HepG2 (cell line): ENCODE data around the gene KRTDAP. TPM values are rescaled to one million over a fixed set of nuclear protein-coding genes. Genes with fewer than 3 reads are reported as not detected.
A peak's percentile ranks its signal among the peaks of the same experiment; 100 is the strongest.

Experiments used
- ATAC-seq: fragments of 200-7000 bp; cut with Tn5 transposase; 3 replicates; pipeline ENCODE4 v1.9.1; 2020; ENCODE audit warnings: mild to moderate bottlenecking, moderate library complexity
- Bru-seq: library from RNA; stranded (reverse); fragments of 400-500 nt; gene quantifications from one replicate; lab custom pipeline; 2021; lab: Mats Ljungman, UMichigan
- BruChase-seq, 2 experiments: library from RNA; stranded (reverse); fragments of 400-500 nt; gene quantifications; one replicate each; lab custom pipeline; 2021; lab: Mats Ljungman, UMichigan
- BruUV-seq: library from RNA; stranded (reverse); fragments of 400-500 nt; replicated peaks from 2 replicates; lab custom pipeline; 2021; lab: Mats Ljungman, UMichigan
- CTCF ChIA-PET: fragments of 300-600 bp; formaldehyde crosslinking; extraction: SDS; loops from one replicate; lab custom pipeline; 2021; ENCODE audit warnings: low total read pairs, inconsistent platforms, low intra/inter-chr PET ratio; lab: Yijun Ruan, JAX
- POLR2A ChIA-PET: fragments of 350-600 bp; sonication (Branson Sonifier 250); formaldehyde crosslinking; loops from one replicate; lab custom pipeline; 2020; ENCODE audit warnings: antibody characterized with exemption, inconsistent platforms; lab: Yijun Ruan, JAX
- DNase-seq: peaks from one replicate; pipeline ENCODE4 v3.0.0-alpha.2; 2015; ENCODE audit warnings: low spot score
- FAIRE-seq: peaks from 3 replicates; lab custom pipeline; 2011; peaks lifted over from hg19 to GRCh38; lab: Jason Lieb, UNC
- H2AFZ ChIP-seq: one replicate; pipeline ENCODE4 v1.6.1; 2011; ENCODE audit warnings: low read length, inconsistent platforms
- H3K27ac ChIP-seq: fragments of 300-600 bp; 3 replicates; pipeline ENCODE4 v1.8.0; 2011; ENCODE audit warnings: mixed run types, mild to moderate bottlenecking, mixed read lengths, low read length, inconsistent platforms; ENCODE audit not compliant: insufficient read depth; ENCODE audit errors: extremely low read length
- H3K27me3 ChIP-seq, 2 experiments: fragments of 200-600 bp in 1 of 2; 2 replicates in 1 of 2; 3 replicates in 1 of 2; pipeline versions ENCODE4 v1.6.0 to v1.8.0; 2011; ENCODE audit warnings: low read length in 2 of 2, mild to moderate bottlenecking in 2 of 2, moderate library complexity in 2 of 2, inconsistent platforms in 1 of 2; ENCODE audit not compliant: insufficient read depth in 2 of 2, control insufficient read depth in 1 of 2
- H3K36me3 ChIP-seq, 2 experiments: fragments of 200-600 bp in 1 of 2; replicated peaks in 1 of 2; 2 replicates in 1 of 2; 3 replicates in 1 of 2; pipeline versions ENCODE4 v1.5.1 to v1.8.0; 2011; ENCODE audit warnings: low read length in 2 of 2, inconsistent platforms in 1 of 2; ENCODE audit not compliant: insufficient read depth in 2 of 2, control insufficient read depth in 1 of 2
- H3K4me1 ChIP-seq: 2 replicates; pipeline ENCODE4 v1.5.1; 2012; ENCODE audit warnings: low read length, inconsistent platforms; ENCODE audit not compliant: insufficient read depth
- H3K4me2 ChIP-seq: 2 replicates; pipeline ENCODE4 v1.6.0; 2011; ENCODE audit warnings: low read depth, low read length, inconsistent platforms
- H3K4me3 ChIP-seq, 3 experiments: fragments of 200-600 bp in 1 of 3; sonication (generic), shearing (Covaris generic) in 1 of 3; replicated peaks in 1 of 3; 2 replicates each; pipeline ENCODE4 v1.5.1; 2011 to 2016; ENCODE audit warnings: low read length in 3 of 3, inconsistent platforms in 2 of 3, low read depth in 2 of 3, mild to moderate bottlenecking in 2 of 3, control low read depth in 1 of 3, mixed read lengths in 1 of 3; ENCODE audit not compliant: insufficient read depth in 1 of 3
- H3K79me2 ChIP-seq: one replicate; pipeline ENCODE4 v1.6.1; 2011; ENCODE audit warnings: low read length, inconsistent platforms; ENCODE audit not compliant: insufficient read depth
- H3K9ac ChIP-seq: 2 replicates; pipeline ENCODE4 v1.6.0; 2011; ENCODE audit warnings: mild to moderate bottlenecking, low read depth, low read length, inconsistent platforms; ENCODE audit not compliant: insufficient read depth
- H3K9me3 ChIP-seq: 2 replicates; pipeline ENCODE4 v1.5.1; 2012; ENCODE audit warnings: mild to moderate bottlenecking, low read length
- H4K20me1 ChIP-seq: 2 replicates; pipeline ENCODE4 v1.6.0; 2011; ENCODE audit warnings: inconsistent platforms, mild to moderate bottlenecking, low read length, moderate library complexity; ENCODE audit not compliant: insufficient read depth
- CBX1 ChIP-seq: IDR thresholded peaks from one replicate; pipeline ENCODE4 v1.6.1; 2016; ENCODE audit warnings: antibody characterized with exemption, low read depth
- CBX5 ChIP-seq: sonication (generic); formaldehyde crosslinking; IDR thresholded peaks from 2 replicates; pipeline ENCODE4 v1.4.0; 2020; ENCODE audit warnings: missing genetic modification reagents, borderline replicate concordance
- MIER3 ChIP-seq: IDR thresholded peaks from 2 replicates; pipeline ENCODE4 v1.6.1; 2016; ENCODE audit warnings: missing compliant biosample characterization, borderline replicate concordance
- PHB2 ChIP-seq: fragments of 450-650 bp; IDR thresholded peaks from 2 replicates; pipeline ENCODE4 v1.6.1; 2018; ENCODE audit not compliant: partially characterized antibody
- PTBP1 ChIP-seq: fragments of 200-400 bp; formaldehyde crosslinking; IDR thresholded peaks from 2 replicates; pipeline ENCODE4 v1.6.1; 2018; ENCODE audit warnings: low read length, low read depth; ENCODE audit not compliant: poor library complexity, severe bottlenecking
- RAD21 ChIP-seq: fragments of 450-650 bp; formaldehyde crosslinking; IDR thresholded peaks from 2 replicates; pipeline ENCODE4 v1.5.0; 2020; ENCODE audit warnings: mild to moderate bottlenecking
- SNRNP70 ChIP-seq: fragments of 200-400 bp; formaldehyde crosslinking; IDR thresholded peaks from 2 replicates; pipeline ENCODE4 v1.6.1; 2017; ENCODE audit warnings: mild to moderate bottlenecking, low read depth, low read length, moderate library complexity
- ZNF274 ChIP-seq: sonication (generic); formaldehyde crosslinking; IDR thresholded peaks from 2 replicates; pipeline ENCODE4 v1.5.1; 2020; ENCODE audit warnings: mild to moderate bottlenecking, missing genetic modification reagents
- ZNF567 ChIP-seq: sonication (generic); formaldehyde crosslinking; IDR thresholded peaks from 2 replicates; pipeline ENCODE4 v1.8.1; 2023; ENCODE audit warnings: mild to moderate bottlenecking, missing genetic modification reagents, borderline replicate concordance
- ZNF891 ChIP-seq: sonication (generic); formaldehyde crosslinking; IDR thresholded peaks from 2 replicates; pipeline ENCODE4 v1.5.0; 2020; ENCODE audit warnings: mild to moderate bottlenecking, missing genetic modification reagents
- ZZZ3 ChIP-seq: sonication (generic); formaldehyde crosslinking; IDR thresholded peaks from 2 replicates; pipeline ENCODE4 v1.4.0; 2020; ENCODE audit warnings: missing genetic modification reagents, mild to moderate bottlenecking, borderline replicate concordance
- WGBS: methylation state at CpG from one replicate; pipeline ENCODE4 v1.1.6; 2017; ENCODE audit warnings: low lambda C conversion rate; 5-methylcytosine and 5-hydroxymethylcytosine counted together
- in situ Hi-C: cut with HindIII; loops from 2 replicates; pipeline ENCODE4 v1.10.0; 2017; ENCODE audit warnings: low pct_unique_long_range_greater_than_20kb; ENCODE audit not compliant: extremely low pct_ligation_motif_present
- intact Hi-C: fragments of 100-400 bp; cut with micrococcal nuclease; formaldehyde crosslinking; loops from one replicate; pipeline ENCODE4 v1.10.0; 2022; ENCODE audit not compliant: unreplicated experiment
- long read RNA-seq, 2 experiments: library from RNA in 1 of 2; library from polyadenylated mRNA in 1 of 2; stranded (forward) in 1 of 2; unstranded in 1 of 2; transcript quantifications; one replicate each; pipeline ENCODE4 v2.0.0, GENCODE V29; 2019 to 2022
- polyA minus RNA-seq, 3 experiments: library from RNA; depleted of rRNA, polyadenylated mRNA; stranded (reverse); fragments of >200 nt; gene quantifications; 2 replicates each; pipeline ENCODE4 v1.2.3, GENCODE V29; 2011; ENCODE audit warnings: low replicate concordance in 1 of 3
- polyA plus RNA-seq, 8 experiments: library from polyadenylated mRNA; depleted of rRNA in 3 of 8; stranded (reverse) in 7 of 8; unstranded in 1 of 8; fragments of >200 nt; fragmentation: Illumina TruSeq in 4 of 8; extraction: Trizol in 4 of 8; gene quantifications; 2 replicates each; pipeline versions ENCODE4 v1.2.1 to v1.2.3, GENCODE V29; 2011 to 2016; ENCODE audit warnings: low read depth in 4 of 8, missing spikeins in 1 of 8, mixed read lengths in 1 of 8; ENCODE audit not compliant: insufficient read depth in 1 of 8
- total RNA-seq, 5 experiments: library from RNA; depleted of rRNA; stranded (reverse); fragments of >200 nt; fragmentation: Illumina TruSeq; extraction: Trizol; gene quantifications; 2 replicates each; pipeline ENCODE4 v1.2.3, GENCODE V29; 2016; ENCODE audit warnings: low read depth in 1 of 5
- TF ChIP-seq, protein P1 (sequence below): sonication (generic); formaldehyde crosslinking; IDR thresholded peaks from 2 replicates; pipeline ENCODE4; 2020; ENCODE audit warnings: missing genetic modification reagents, mild to moderate bottlenecking, borderline replicate concordance

KRTDAP gene, protein sequence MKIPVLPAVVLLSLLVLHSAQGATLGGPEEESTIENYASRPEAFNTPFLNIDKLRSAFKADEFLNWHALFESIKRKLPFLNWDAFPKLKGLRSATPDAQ
- total RNA-seq (2016; rRNA removed; fragmentation: Illumina TruSeq; extraction: Trizol) (0.86 TPM in 1 of 2 replicates, not detected in the other), polyA plus RNA-seq (2011; rRNA removed) (0.67 and 1.5 TPM in 2 replicates), polyA minus RNA-seq (2011; rRNA and poly(A)+ RNA removed; ENCODE audit: low replicate concordance) (not detected in 2 replicates), Bru-seq, nascent RNA (percentile 24 among the genes with signal in this experiment), BruChase-seq, experiment 1, labeled RNA remaining after a 6-hour chase (percentile 19 among the genes with signal in this experiment), BruChase-seq, experiment 2, labeled RNA remaining after a 2-hour chase (percentile 29 among the genes with signal in this experiment)
- total RNA-seq (2016; cell fraction: cytosol; rRNA removed; fragmentation: Illumina TruSeq; extraction: Trizol; ENCODE audit: low read depth), result 1.0 and 1.2 TPM in 2 replicates
- not detected in 2 replicates for total RNA-seq (2016; cell fraction: insoluble cytoplasmic fraction; rRNA removed; fragmentation: Illumina TruSeq; extraction: Trizol)
- total RNA-seq (2016; cell fraction: membrane; rRNA removed; fragmentation: Illumina TruSeq; extraction: Trizol), result 0.55 and 0.80 TPM in 2 replicates
- 1.1 TPM in 1 of 2 replicates, not detected in the other for total RNA-seq (2016; cell fraction: nucleus; rRNA removed; fragmentation: Illumina TruSeq; extraction: Trizol)
- 0.24 and 0.36 TPM in 2 replicates for polyA plus RNA-seq (2011; cell fraction: cytosol; rRNA removed)
- 1.5 and 1.8 TPM in 2 replicates for polyA plus RNA-seq (2011; cell fraction: nucleus; rRNA removed)
- polyA plus RNA-seq (2012), result 2.0 TPM in 1 of 2 replicates, not detected in the other
- polyA plus RNA-seq (2016; cell fraction: cytosol; fragmentation: Illumina TruSeq; extraction: Trizol; ENCODE audit: low read depth), result 0.45 and 0.46 TPM in 2 replicates
- polyA plus RNA-seq (2016; cell fraction: insoluble cytoplasmic fraction; fragmentation: Illumina TruSeq; extraction: Trizol; ENCODE audit: low read depth), result 0.96 TPM in 1 of 2 replicates, not detected in the other
- 0.77 TPM in 1 of 2 replicates, not detected in the other for polyA plus RNA-seq (2016; cell fraction: membrane; fragmentation: Illumina TruSeq; extraction: Trizol; ENCODE audit: low read depth)
- 2.1 TPM in 1 of 2 replicates, not detected in the other for polyA plus RNA-seq (2016; cell fraction: nucleus; fragmentation: Illumina TruSeq; extraction: Trizol; ENCODE audit: insufficient read depth, low read depth)
- not detected in 2 replicates for polyA minus RNA-seq (2011; cell fraction: cytosol; rRNA and poly(A)+ RNA removed)
- polyA minus RNA-seq (2011; cell fraction: nucleus; rRNA and poly(A)+ RNA removed), result not detected in 2 replicates
- long read RNA-seq, experiment 1, result 0 reads
- long read RNA-seq, experiment 2, result 0 reads

- peaks cover 35% of the 10 kb centered on the region for H3K4me1 ChIP-seq
- H3K9me3 ChIP-seq, result no peaks in the 10 kb centered on the region
- FAIRE-seq, result no peak
- no peak within 1 kb of the TSS for H3K4me2 ChIP-seq
- H3K79me2 ChIP-seq, result no peaks in the 10 kb centered on the region
- BruUV-seq, result no TSS peak
- H2AFZ ChIP-seq, result no peak within 1 kb of the TSS
- in situ Hi-C loops (no loop called here), intact Hi-C loops (loop anchor here (10.0 kb wide), 1 partner anchor 246 kb away; the partner anchor contains the start of gene LSR)
- TF ChIP-seq MIER3 (CRISPR knock-in tag), result no peak
- TF ChIP-seq ZZZ3, result no peak
- no peak for TF ChIP-seq CBX5 (CRISPR knock-in tag)
- TF ChIP-seq PHB2, result no peak
- no peak for TF ChIP-seq PTBP1
- TF ChIP-seq ZNF567 (CRISPR knock-in tag), result no peak
- no peak for TF ChIP-seq SNRNP70
- TF ChIP-seq ZNF891, result no peak
- no peak for TF ChIP-seq ZNF274 (CRISPR knock-in tag)
- TF ChIP-seq CBX1, result no peak
- TF ChIP-seq RAD21, result no peak
- TF ChIP-seq, protein P1, sequence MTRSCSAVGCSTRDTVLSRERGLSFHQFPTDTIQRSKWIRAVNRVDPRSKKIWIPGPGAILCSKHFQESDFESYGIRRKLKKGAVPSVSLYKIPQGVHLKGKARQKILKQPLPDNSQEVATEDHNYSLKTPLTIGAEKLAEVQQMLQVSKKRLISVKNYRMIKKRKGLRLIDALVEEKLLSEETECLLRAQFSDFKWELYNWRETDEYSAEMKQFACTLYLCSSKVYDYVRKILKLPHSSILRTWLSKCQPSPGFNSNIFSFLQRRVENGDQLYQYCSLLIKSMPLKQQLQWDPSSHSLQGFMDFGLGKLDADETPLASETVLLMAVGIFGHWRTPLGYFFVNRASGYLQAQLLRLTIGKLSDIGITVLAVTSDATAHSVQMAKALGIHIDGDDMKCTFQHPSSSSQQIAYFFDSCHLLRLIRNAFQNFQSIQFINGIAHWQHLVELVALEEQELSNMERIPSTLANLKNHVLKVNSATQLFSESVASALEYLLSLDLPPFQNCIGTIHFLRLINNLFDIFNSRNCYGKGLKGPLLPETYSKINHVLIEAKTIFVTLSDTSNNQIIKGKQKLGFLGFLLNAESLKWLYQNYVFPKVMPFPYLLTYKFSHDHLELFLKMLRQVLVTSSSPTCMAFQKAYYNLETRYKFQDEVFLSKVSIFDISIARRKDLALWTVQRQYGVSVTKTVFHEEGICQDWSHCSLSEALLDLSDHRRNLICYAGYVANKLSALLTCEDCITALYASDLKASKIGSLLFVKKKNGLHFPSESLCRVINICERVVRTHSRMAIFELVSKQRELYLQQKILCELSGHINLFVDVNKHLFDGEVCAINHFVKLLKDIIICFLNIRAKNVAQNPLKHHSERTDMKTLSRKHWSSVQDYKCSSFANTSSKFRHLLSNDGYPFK (CRISPR knock-in tag), result no peak
- no peak within 1 kb of the TSS for H3K9ac ChIP-seq
- H3K27me3 ChIP-seq, result no peaks in the 10 kb centered on the region
- H4K20me1 ChIP-seq, result no peaks in the 10 kb centered on the region
- no peak within 1 kb of the TSS for H3K4me3 ChIP-seq
- no peak for DNase-seq
- no peaks in the 10 kb centered on the region for H3K36me3 ChIP-seq
- no peak within 1 kb of the TSS for H3K27ac ChIP-seq
- ChIA-PET CTCF (no interaction called here), POLR2A (no interaction called here)
- no peak for ATAC-seq
- 52% methylated on average over 2 of the region's 9 CpGs for WGBS
Measured at GRCh38 chr19:35490364-35490763, at the start of gene KRTDAP. Gene KRTDAP (minus strand): TSS chr19:35490464. CDS start chr19:35490442, 22 bp downstream.
